Measurements from ENCODE around the gene GRPEL2.

Gene GRPEL2

GRCh38 chr5:149358868-149359495 lies 13.7 kb downstream of the GRPEL2 start:
- no peak for DNase-seq

GRCh38 chr5:149360272-149360671 lies 15.0 kb downstream of the GRPEL2 start:
- no peak for DNase-seq

- no peak for DNase-seq
These were observed 17.2 kb downstream of the GRPEL2 start for GRCh38 chr5:149362541-149362940.

- no peak for DNase-seq
These were observed 18.1 kb downstream of the GRPEL2 start for GRCh38 chr5:149363358-149363757.

GRCh38 chr5:149363936-149364335 lies 18.6 kb downstream of the GRPEL2 start:
- no peak for DNase-seq

- DNase-seq: no peak
These were observed 19.4 kb downstream of the GRPEL2 start for GRCh38 chr5:149364719-149365118.

- DNase-seq: no peak
These were observed 20.1 kb downstream of the GRPEL2 start for GRCh38 chr5:149365418-149365817.

GRCh38 chr5:149366169-149366729 lies 20.9 kb downstream of the GRPEL2 start:
- DNase-seq: no peak

GRCh38 chr5:149367249-149367971 lies 22.1 kb downstream of the GRPEL2 start:
- DNase-seq: peak; percentile 32 to 37

- no peak for DNase-seq
These were observed 22.8 kb downstream of the GRPEL2 start for GRCh38 chr5:149367972-149368645.

- DNase-seq: no peak
These were observed 25.6 kb downstream of the GRPEL2 start for GRCh38 chr5:149370878-149371277.

- DNase-seq: peak; percentile 56 to 60
These were observed 26.1 kb downstream of the GRPEL2 start for GRCh38 chr5:149371296-149371962.

- DNase-seq: no peak
These were observed 26.9 kb downstream of the GRPEL2 start for GRCh38 chr5:149372076-149372795.

- no peak for DNase-seq
These were observed 27.6 kb downstream of the GRPEL2 start for GRCh38 chr5:149372932-149373331.

- DNase-seq: no peak
These were observed 29.0 kb downstream of the GRPEL2 start for GRCh38 chr5:149374303-149374702.

- no peak for DNase-seq
These were observed 29.5 kb downstream of the GRPEL2 start for GRCh38 chr5:149374801-149375200.

GRCh38 chr5:149375434-149375833 lies 30.1 kb downstream of the GRPEL2 start:
- no peak for DNase-seq

GRCh38 chr5:149376104-149376503 lies 30.8 kb downstream of the GRPEL2 start:
- no peak for DNase-seq

GRCh38 chr5:149376711-149377447 lies 31.6 kb downstream of the GRPEL2 start:
- DNase-seq: no peak

GRCh38 chr5:149378241-149378820 lies 33.0 kb downstream of the GRPEL2 start:
- no peak for DNase-seq

GRCh38 chr5:149379177-149379761 lies 34.0 kb downstream of the GRPEL2 start, which contains the start of gene IL17B:
TSS of gene IL17B (minus strand) at chr5:149379292. CDS start at chr5:149379225, 67 bp downstream.
- no peak for DNase-seq

Data from stimulated activated CD4-positive, alpha-beta T cell treated with anti-CD3 and anti-CD28 coated beads, Interleukin-4, amount 100 ng/mL, for 4 hours (primary cell).